Measurements from ENCODE around the gene ROGDI. TPM values are rescaled to one million over a fixed set of nuclear protein-coding genes. Genes with fewer than 3 reads are reported as not detected.

ROGDI gene
- total RNA-seq, 1 donor = 14.4 TPM

DNA sequence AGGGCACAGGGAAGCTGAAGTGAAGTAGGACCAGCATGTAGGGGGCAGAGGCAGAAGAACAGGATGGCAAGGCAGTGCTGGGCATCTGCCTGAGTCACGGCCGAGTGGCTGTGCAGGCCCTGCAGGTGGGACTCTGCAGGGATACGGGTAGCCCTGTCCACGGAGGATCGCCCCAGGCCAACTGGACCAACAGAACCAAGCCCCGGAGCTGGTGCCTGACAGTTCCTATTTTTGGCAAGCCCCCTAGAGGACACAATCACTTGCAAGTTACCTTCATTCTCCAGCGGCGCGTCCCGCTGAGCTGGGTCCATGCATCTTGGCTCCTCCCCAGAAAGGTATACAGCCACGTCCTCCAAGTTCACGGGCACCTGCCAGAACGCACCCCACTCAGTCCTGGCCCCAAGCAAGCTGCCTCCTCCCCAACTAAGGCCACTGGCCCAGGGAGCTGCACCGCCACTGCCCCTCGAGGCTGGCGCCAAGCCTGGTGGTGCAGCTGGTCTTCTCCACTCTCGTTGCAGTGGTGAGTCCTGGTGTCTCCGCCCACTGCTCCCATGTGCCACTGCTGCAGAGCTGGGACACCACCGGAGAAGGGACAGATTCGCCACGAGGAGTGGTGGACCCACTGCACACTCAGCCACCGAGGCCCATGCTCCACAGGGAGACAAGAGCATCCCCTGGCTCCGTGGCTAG is 42.1 kb downstream of the ROGDI start:
- TF ChIP-seq, protein P1, sequence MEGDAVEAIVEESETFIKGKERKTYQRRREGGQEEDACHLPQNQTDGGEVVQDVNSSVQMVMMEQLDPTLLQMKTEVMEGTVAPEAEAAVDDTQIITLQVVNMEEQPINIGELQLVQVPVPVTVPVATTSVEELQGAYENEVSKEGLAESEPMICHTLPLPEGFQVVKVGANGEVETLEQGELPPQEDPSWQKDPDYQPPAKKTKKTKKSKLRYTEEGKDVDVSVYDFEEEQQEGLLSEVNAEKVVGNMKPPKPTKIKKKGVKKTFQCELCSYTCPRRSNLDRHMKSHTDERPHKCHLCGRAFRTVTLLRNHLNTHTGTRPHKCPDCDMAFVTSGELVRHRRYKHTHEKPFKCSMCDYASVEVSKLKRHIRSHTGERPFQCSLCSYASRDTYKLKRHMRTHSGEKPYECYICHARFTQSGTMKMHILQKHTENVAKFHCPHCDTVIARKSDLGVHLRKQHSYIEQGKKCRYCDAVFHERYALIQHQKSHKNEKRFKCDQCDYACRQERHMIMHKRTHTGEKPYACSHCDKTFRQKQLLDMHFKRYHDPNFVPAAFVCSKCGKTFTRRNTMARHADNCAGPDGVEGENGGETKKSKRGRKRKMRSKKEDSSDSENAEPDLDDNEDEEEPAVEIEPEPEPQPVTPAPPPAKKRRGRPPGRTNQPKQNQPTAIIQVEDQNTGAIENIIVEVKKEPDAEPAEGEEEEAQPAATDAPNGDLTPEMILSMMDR (IDR thresholded peaks at IDR 0.05; ENCODE audit: insufficient read depth, low read length) = no peak
- DNase-seq (ENCODE audit: low read depth) = no peak

DNA sequence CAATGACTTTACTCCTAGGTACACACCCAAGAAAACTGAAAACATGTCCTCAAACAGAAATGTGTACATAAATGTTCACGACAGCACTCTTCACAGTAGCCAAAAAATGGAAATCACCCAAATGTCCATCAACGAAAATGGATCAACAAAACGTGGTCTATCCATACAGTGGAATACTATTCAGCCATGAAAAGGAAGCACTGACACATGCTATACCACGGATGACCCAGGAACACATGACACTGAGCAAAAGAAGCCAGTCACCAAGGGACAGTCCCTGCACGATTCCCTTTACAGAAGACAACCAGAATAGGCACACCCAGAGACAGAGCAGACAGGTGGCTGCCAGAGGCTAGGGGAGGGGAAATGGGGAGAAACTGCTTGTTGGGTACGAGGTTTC is 46.7 kb downstream of the ROGDI start:
- no peak for DNase-seq (ENCODE audit: low read depth)
- no peak overlapping the region for H3K4me3 ChIP-seq (ENCODE audit: low read depth, low read length)
- TF ChIP-seq, protein P1 (IDR thresholded peaks at IDR 0.05; ENCODE audit: insufficient read depth, low read length) = no peak

More for the DNA sequence above, 42.1 kb downstream of the ROGDI start:
- H3K4me3 ChIP-seq (ENCODE audit: low read depth, low read length) = no peak overlapping the region

DNA sequence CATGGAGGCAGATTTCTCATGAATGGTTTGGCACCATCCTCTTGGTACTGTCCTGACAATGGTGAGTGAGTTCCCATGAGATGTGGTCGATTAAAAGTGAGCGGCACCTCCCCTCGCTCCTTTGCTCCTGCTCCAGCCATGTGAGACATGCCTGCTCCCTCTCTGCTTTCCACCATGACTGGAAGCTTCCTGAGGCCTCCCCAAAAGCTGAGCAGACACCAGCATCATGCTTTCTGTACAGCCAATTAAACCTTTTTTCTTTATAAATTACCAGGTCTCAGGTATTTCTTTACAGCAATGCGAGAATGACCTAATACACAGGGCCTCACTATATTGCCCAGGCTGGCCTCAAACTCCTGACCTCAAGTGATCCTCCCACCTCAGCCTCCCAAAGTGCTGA is 47.6 kb downstream of the ROGDI start:
- DNase-seq (ENCODE audit: low read depth) = no peak
- H3K4me3 ChIP-seq (ENCODE audit: low read depth, low read length) = no peak overlapping the region
- TF ChIP-seq, protein P1 (IDR thresholded peaks at IDR 0.05; ENCODE audit: insufficient read depth, low read length) = no peak

DNA sequence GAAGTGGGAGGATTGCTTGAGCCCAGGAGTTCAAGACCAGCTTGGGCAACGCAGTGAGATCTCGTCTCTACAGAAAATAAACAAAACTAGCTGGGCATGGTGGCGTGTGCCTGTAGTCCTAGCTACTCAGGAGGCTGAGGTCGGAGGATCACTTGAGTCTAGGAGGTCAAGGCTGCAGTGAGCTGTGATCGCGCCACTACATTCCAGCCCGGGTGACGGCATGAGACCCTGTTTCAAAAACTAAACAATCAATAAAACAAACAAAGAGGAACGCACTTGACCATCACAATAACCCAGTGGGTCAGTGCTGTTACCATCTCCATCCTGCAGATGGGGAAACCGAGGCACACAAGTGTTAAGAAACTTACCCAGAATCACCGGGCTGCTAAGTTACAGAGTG is 49.2 kb downstream of the ROGDI start:
- DNase-seq (ENCODE audit: low read depth) = no peak
- no peak overlapping the region for H3K4me3 ChIP-seq (ENCODE audit: low read depth, low read length)
- TF ChIP-seq, protein P1 (IDR thresholded peaks at IDR 0.05; ENCODE audit: insufficient read depth, low read length) = no peak

DNA sequence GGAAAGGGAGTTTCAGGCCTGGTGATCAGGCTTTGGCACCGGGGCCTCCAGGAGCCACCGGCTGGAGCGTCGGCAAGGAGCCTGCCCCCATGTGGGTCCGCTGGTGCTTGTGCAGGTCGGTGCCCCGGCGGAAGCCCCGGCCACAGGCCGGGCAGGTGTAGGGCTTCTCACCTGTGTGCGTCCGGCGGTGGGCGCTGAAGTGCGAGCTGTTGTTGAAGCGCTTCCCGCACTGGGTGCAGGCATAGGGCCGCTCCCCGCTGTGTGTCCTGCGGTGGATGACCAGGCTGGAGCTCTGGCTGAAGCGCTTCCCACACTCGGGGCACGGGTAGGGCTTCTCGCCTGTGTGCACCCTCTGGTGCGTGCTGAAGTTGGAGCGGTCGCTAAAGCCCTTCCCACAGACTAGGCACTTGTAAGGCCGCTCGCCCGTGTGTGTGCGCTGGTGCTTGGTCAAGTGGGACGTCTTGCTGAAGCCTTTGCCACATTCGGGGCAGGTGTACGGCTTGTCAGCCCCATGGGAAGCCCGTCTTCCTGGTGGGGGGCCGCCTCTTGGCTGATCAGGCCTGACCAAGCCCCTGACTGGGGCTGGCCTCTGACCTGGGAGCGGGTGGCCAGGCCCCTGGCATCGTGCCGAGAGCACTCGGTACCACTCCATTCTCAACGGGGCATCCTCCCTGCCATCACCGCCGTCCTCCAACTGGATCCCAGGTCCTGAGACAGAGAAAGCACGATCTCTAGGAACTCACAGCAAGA is 49.9 kb downstream of the ROGDI start:
- DNase-seq (ENCODE audit: low read depth) = no peak
- TF ChIP-seq, protein P1 (IDR thresholded peaks at IDR 0.05; ENCODE audit: insufficient read depth, low read length) = no peak
- no peak overlapping the region for H3K4me3 ChIP-seq (ENCODE audit: low read depth, low read length)

DNA sequence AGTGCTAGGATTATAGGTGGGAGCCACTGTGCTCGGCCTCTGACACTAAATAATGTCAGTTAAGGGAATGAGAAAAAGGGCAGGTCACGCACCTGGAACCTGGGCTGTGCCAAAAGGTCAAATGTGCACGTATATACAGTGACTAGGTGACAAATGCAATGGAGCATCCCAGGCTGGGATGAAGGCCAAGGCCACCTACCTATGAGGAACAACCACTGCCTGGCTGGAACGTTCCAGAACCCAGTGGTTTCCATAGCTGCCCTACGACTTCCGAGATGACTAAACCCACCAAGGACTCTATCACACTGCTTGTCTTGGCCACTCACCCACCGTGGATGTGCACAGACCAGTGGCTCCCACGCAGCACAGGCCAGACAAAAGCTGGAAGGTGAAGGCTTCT is 51.5 kb downstream of the ROGDI start:
- DNase-seq (ENCODE audit: low read depth) = no peak
- TF ChIP-seq, protein P1 (IDR thresholded peaks at IDR 0.05; ENCODE audit: insufficient read depth, low read length) = no peak
- no peak overlapping the region for H3K4me3 ChIP-seq (ENCODE audit: low read depth, low read length)
